ENCODE results near the gene ITPKB.

DNA sequence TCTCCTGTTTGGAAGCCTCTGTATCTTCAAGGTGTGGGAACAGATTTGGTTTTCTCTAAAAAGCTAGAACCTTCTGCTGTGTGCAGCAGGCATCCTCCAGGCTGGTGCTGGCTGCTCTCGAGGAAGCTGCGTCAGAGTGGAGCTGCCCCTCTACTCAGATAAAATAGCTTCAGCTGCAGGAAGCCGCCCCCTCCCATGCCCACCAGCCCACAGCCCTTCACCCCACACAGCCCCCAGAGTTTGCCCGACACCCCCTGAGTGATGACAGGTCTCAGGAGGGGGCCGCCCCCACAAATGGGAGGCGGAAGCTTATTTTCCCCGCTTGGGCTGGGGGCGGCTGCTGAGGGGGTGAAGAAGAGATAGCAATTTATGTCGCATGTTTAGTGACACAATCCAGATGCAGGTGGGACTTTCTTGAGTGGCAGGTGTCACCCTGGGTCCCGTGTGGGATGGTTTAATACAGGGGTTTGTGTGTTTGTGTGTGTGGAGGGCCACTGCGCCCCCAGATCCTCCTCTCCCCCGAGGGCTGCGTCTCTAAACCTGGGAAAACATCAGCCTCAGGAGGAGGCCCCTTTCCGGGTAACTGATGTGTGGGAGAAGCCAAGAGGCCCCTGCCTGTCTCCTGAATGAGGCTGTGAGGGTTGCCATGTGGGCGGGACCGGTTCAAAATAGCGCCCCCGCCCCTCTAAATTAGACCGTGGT, 135.1 kb downstream of the ITPKB start:
- TF ChIP-seq, protein P1, sequence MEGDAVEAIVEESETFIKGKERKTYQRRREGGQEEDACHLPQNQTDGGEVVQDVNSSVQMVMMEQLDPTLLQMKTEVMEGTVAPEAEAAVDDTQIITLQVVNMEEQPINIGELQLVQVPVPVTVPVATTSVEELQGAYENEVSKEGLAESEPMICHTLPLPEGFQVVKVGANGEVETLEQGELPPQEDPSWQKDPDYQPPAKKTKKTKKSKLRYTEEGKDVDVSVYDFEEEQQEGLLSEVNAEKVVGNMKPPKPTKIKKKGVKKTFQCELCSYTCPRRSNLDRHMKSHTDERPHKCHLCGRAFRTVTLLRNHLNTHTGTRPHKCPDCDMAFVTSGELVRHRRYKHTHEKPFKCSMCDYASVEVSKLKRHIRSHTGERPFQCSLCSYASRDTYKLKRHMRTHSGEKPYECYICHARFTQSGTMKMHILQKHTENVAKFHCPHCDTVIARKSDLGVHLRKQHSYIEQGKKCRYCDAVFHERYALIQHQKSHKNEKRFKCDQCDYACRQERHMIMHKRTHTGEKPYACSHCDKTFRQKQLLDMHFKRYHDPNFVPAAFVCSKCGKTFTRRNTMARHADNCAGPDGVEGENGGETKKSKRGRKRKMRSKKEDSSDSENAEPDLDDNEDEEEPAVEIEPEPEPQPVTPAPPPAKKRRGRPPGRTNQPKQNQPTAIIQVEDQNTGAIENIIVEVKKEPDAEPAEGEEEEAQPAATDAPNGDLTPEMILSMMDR (IDR thresholded peaks at IDR 0.05; ENCODE audit: borderline replicate concordance, extremely low read depth, low read length, poor library complexity, severe bottlenecking) = no peak
- no peak for TF ChIP-seq EZH2 (IDR thresholded peaks at IDR 0.05; ENCODE audit: borderline replicate concordance, low read depth, low read length, severe bottlenecking)

Measured in DND-41 (cell line).